ENCODE results near the gene RSKR.
"Not testable (repeated sequence)": the region's sequence is repeated elsewhere in the genome, so short reads cannot be mapped to it uniquely, and the experiment has no call there.

The RSKR gene

DNA sequence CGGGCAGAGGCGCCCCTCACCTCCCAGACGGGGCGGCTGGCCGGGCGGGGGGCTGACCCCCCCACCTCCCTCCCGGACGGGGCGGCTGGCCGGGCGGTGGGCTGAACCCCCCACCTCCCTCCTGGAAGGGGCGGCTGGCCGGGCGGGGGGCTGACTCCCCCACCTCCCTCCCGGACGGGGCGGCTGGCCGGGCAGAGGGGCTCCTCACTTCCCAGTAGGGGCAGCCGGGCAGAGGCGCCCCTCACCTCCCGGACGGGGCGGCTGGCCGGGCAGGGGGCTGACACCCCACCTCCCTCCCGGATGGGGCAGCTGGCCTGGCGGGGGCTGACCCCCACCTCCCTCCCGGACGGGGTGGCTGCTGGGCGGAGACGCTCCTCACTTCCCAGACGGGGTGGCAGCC, 10.0 kb downstream of the RSKR start:
- not testable (repeated sequence) for H3K4me3 Mint-ChIP-seq, H3K27me3 Mint-ChIP-seq, H3K9me3 Mint-ChIP-seq, H3K27ac Mint-ChIP-seq, H3K4me1 Mint-ChIP-seq, H3K36me3 Mint-ChIP-seq

DNA sequence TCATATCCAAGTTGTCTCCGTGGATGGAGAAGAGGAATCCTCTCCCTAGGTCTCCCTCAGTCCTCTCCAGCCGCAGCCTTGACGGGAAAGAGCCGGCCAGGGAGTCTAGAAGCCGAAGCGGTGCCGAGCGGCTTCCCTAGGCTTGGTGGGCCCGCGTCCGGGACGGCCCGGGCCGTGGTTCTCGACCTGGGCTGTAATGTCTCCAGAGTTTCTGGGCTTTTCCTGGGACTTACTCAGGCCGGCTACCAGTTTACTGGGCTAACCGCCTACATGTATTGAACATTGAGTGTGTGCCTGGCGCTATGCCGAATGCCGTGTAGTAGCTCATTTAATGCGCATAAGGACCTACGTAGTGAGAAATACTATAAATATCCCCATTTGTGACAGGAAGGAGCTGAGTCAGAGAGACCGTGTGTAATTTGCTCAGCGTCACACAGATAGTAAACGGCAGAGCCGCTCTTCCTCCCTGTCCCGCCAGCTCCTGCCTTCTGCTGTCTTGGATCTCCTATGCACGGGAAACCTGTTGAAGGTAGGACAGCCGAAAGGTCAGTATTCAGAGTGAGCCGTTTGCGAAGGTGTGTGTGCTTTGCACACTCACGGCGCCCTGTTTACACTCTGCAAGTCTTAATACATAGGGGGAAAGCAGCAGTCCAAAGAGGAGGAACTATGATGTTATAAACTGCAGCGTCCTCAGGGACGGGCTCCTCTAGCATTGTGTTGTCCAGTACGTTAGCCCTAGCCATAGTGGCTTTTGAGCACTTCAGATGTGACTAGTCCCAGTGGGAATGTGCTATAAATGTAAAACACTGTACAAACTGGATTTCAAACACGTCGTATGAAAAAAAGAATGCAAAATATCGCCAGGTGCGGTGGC, 14.4 kb downstream of the RSKR start:
- no peaks in the 10 kb centered on the region for H3K27me3 Mint-ChIP-seq
- no peaks in the 10 kb centered on the region for H3K36me3 Mint-ChIP-seq
- peak overlapping the region; percentile 94 for H3K27ac Mint-ChIP-seq
- no peaks in the 10 kb centered on the region for H3K9me3 Mint-ChIP-seq
- H3K4me1 Mint-ChIP-seq = peaks cover 22% of the 10 kb centered on the region
- peak overlapping the region; percentile 93 for H3K4me3 Mint-ChIP-seq

DNA sequence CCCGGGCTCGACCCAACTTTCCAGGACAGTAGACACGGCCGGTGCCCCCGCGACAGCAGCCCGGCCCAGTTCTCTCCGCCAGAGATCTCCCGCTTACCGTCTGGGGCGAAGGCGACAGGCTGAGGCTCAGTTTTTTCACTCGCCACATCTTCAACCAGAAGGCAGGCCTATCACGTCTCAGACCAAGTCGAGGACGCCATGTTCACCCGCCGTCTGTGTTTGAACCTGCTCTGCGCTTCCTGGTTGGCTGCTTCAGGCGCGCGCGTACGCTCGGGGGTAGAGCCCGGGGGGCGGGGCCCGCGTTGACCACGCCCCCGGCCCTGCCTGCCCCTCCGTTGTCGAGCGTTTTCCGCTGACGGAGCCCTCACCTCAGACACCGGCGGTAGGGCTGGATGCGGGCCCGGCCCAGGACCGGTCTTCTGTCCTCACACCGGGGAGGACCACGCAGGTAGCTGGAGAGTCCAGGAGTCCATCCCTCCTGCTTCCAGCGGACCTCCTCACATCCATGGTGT, 15.1 kb downstream of the RSKR start, which contains the start of gene SPAG5:
Gene SPAG5, minus strand, starts transcription at position 227 of the 512 bp plus-strand sequence. Its CDS starts 79 bp downstream, at position 148.
- Mint-ChIP-seq H3K27me3 (no peaks in the 10 kb centered on the region), H3K36me3 (no peaks in the 10 kb centered on the region), H3K9me3 (no peaks in the 10 kb centered on the region), H3K4me3 (peak within 1 kb of the TSS; percentile 93), H3K27ac (peak within 1 kb of the TSS; percentile 94), H3K4me1 (peaks cover 22% of the 10 kb centered on the region)

DNA sequence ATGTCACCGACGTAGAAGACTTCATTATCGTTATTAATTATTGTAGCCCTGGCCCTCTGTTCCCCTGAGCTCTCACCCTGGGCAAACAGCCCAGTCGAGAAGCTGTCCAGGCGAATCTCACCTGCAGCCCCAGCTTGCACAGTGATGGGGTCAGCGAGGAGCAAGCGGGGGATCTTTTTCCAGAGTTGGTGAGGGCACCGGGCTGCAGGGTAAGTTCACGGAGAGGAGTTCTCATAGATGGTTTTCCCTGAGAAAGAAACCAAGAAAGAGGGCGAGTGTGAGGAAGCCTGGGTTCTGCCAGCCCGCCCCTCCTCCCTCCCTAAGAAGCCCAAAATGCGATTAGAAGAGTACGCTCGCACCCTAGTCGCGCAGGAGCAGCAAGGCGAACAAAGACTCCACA, 15.6 kb downstream of the RSKR start:
- Mint-ChIP-seq H3K36me3 (no peaks in the 10 kb centered on the region), H3K27ac (peak overlapping the region; percentile 94), H3K9me3 (no peaks in the 10 kb centered on the region), H3K27me3 (no peaks in the 10 kb centered on the region), H3K4me3 (peak overlapping the region; percentile 93), H3K4me1 (peaks cover 22% of the 10 kb centered on the region)

DNA sequence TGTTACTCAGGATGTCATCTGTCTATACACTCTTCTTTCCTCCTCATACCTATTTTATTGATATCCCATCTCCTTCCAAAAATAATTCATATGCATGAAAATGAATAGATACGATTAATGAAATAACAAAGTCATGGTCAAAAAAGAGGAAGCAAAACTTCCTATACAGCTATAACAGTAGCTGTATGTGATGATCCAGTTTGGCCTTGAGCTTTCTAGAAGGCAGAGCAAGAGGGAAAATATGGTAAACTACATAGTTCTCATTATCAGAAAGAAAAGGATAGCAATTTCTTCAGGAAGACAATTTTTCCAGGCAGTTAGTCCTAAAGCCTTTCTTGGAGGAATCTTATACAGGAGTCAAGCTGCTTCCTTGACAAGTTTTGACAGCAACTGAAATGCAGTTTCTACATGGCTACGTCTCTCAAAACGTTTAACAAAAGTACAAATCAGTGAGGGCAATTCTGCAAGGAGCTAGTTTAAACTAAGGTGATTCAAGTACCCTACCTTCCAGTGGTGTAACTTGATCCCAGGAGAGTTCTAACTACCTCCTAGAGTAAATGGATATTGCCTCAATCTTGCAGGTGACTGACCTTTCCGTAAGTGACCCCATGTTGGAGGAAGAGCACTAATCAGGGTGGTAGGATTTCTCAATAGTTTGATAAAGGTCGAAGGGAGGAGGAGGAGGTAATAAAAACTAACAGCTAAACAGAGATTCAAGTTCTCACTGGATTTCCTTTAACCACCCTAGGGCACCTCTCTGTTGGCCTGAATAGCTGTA, 16.2 kb downstream of the RSKR start:
- H3K27ac Mint-ChIP-seq = peak overlapping the region; percentile 94
- peak overlapping the region; percentile 93 for H3K4me3 Mint-ChIP-seq
- no peaks in the 10 kb centered on the region for H3K36me3 Mint-ChIP-seq

DNA sequence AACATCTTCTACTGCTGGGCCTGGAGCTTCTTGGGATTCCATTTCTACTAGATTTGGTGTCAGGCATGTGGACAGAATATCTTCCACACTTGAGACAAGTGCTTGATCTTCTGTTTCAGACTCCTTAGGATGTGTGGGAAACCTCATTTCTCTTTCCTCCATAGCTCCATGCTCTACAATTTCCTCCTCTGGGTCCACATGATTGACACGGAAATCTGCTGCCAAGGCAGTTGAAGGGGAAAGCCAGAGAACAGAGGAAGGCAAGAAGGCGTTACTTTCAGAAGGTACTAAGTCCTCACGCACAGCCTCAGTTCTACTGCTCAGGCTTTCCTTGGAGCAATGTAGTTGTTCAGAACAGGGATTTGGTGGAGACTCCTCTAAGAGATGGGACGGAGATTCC, 21.7 kb downstream of the RSKR start:
- Mint-ChIP-seq H3K4me1 (no peaks in the 10 kb centered on the region), H3K9me3 (no peaks in the 10 kb centered on the region), H3K27me3 (no peaks in the 10 kb centered on the region), H3K36me3 (peaks cover 1% of the 10 kb centered on the region), H3K4me3 (no peak overlapping the region), H3K27ac (no peak overlapping the region)

More for the DNA sequence above, 16.2 kb downstream of the RSKR start:
- Mint-ChIP-seq H3K4me1 (peaks cover 22% of the 10 kb centered on the region), H3K9me3 (no peaks in the 10 kb centered on the region), H3K27me3 (no peaks in the 10 kb centered on the region)

DNA sequence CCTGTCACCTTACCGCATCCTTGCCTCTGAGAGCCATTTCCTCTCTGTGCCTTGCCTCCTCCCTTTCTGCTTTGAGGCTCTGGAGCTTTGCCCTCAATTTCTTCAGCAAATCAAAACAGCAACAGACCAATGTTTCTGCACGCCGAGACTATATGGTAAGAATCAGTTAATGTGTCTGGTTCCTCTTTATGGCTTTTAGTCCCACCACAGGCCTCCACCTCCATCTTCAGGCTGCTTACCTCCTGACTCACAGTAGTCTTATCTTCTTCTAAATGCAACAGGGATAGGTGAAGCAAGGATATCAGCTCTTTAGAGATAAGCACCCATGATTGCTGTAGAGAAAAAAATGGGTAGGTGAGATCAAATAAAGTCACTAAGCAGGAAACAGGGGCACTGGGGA, 28.1 kb downstream of the RSKR start:
- H3K36me3 Mint-ChIP-seq = peaks cover 4% of the 10 kb centered on the region
- no peaks in the 10 kb centered on the region for H3K9me3 Mint-ChIP-seq
- H3K4me3 Mint-ChIP-seq = no peak overlapping the region
- no peaks in the 10 kb centered on the region for H3K4me1 Mint-ChIP-seq
- H3K27me3 Mint-ChIP-seq = no peaks in the 10 kb centered on the region
- H3K27ac Mint-ChIP-seq = no peak overlapping the region

DNA sequence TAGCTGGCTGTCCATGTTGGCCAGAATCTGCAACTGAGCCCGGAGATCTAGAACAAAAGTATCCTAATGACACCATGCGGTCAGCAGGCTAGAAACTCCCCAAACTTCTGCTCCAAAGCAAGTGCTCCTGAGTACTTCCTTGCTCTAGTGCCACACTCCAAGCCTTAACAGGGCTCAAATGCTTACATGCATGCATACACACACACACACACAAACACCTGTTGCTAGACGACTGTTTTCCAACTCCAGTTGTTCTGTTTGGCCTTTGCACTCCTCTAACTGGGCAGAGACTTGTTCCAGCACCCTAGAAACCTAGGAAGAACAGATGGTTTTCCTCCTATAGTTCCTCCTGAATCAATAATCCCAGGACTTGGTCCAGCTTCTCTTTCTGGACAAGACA, 29.6 kb downstream of the RSKR start:
- Mint-ChIP-seq H3K27ac (no peak overlapping the region), H3K9me3 (no peaks in the 10 kb centered on the region), H3K36me3 (peaks cover 4% of the 10 kb centered on the region), H3K4me1 (no peaks in the 10 kb centered on the region), H3K27me3 (no peaks in the 10 kb centered on the region), H3K4me3 (no peak overlapping the region)

DNA sequence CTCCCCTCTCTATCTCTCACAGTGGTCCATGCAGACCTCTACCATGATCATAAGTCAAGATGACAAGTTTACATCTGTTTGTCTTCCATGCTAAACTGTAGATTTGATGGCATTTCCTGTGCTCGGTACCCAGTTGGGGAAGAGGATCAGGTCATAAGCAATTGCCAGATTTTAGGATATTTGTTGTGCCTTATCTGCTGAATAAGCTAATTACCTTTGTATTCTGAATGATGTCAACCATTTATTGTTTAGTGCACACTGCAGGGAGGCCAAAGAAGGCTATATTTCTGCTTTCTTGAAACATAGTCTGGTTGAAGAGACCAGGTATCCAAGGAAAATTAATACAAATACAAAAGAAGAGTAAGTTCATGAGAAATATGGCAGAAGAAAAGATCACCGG, 31.5 kb downstream of the RSKR start:
- no peak overlapping the region for H3K4me3 Mint-ChIP-seq
- H3K27ac Mint-ChIP-seq = no peak overlapping the region
- no peaks in the 10 kb centered on the region for H3K9me3 Mint-ChIP-seq
- H3K27me3 Mint-ChIP-seq = no peaks in the 10 kb centered on the region
- H3K36me3 Mint-ChIP-seq = peaks cover 2% of the 10 kb centered on the region
- H3K4me1 Mint-ChIP-seq = no peaks in the 10 kb centered on the region

DNA sequence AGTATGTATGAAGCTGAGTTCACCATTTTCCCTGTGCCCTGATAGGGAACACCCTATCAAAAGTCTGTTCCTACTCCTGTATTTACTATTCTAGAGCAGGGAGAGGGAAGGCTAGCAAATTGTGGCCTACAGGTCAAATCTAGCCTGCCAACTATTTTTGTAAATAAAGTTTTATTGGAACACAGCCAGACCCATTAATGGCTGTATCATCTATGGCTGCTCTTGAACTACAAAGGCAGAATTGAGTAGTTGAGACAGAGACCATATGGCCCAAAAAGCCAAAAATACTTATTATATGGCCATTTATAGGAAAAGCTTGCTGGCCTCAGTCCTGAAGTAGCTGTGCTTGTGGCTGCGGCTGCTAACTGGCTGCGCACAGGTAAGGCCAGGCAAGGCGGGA, 33.0 kb downstream of the RSKR start:
- Mint-ChIP-seq H3K9me3 (no peaks in the 10 kb centered on the region), H3K4me1 (peaks cover 13% of the 10 kb centered on the region), H3K27me3 (no peaks in the 10 kb centered on the region), H3K36me3 (peaks cover 2% of the 10 kb centered on the region), H3K4me3 (no peak overlapping the region), H3K27ac (no peak overlapping the region)

DNA sequence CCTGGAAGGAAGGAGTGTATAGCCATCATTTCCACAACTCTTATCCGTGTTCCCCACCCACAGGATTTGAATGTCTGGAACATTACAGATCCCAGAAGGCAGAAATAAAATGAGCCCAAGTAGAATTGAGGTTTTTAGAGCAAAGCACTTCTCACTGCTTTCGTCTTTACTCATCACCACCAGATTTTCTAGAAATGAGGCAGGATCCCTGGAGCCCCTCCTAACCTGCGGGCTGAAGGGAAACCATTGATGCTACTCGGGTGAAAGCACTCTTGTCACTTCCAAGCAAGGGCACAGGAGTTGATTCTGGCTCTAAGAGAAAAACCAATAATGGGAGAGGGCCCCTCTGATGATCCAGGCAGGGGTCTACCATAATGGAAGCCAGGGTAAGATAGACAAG, 34.5 kb downstream of the RSKR start:
- H3K4me3 Mint-ChIP-seq = no peak overlapping the region
- H3K27me3 Mint-ChIP-seq = no peaks in the 10 kb centered on the region
- H3K9me3 Mint-ChIP-seq = no peaks in the 10 kb centered on the region
- no peaks in the 10 kb centered on the region for H3K36me3 Mint-ChIP-seq
- no peak overlapping the region for H3K27ac Mint-ChIP-seq
- H3K4me1 Mint-ChIP-seq = peaks cover 21% of the 10 kb centered on the region

DNA sequence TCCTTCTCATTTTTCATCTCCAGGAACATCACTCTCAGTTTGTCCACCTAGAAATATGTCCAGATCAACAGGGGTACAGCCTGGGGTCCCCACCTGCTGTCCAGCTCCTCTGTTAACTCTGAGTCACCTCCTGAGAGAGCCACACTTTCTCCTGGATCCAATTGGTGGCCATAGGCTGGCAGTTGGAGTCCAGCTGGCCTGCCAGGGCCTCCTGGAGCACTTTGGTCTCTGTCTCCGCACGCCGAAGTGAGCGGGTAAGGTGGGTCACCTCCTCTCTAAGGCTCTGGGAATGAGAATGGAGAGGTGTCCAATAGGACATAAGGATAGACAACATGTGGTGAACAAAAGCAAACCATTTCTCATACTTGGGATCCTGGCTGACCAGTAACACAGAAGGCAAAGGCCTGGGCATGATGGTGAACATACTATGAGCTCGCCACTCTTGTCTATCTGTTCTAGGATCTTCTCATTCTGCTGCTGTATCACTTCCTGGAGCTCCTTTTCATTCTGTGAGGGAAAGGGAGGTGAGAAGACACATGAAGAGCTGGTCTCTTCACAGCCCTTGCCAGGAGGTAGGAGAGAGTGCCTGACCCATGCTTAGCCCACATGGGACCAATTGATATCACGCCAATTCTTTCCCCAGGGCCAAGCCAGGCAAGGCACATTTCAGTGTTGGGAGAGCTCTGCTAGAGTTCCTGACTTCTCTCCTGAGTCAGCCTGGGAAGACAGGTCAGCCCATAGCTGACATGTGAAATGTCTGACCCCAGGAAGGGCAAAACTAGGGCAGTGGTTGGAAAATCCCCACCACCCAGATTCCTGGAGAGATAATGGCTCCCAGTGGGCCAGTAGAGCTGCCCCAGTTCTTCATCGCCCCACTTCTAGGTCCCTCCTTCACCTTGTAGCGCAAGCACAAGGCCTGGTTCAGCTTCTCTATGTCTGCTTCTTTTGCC, 35.5 kb downstream of the RSKR start:
- peaks cover 2% of the 10 kb centered on the region for H3K36me3 Mint-ChIP-seq
- H3K9me3 Mint-ChIP-seq = no peaks in the 10 kb centered on the region
- H3K4me1 Mint-ChIP-seq = peaks cover 26% of the 10 kb centered on the region
- no peak overlapping the region for H3K4me3 Mint-ChIP-seq
- no peak overlapping the region for H3K27ac Mint-ChIP-seq
- no peaks in the 10 kb centered on the region for H3K27me3 Mint-ChIP-seq

DNA sequence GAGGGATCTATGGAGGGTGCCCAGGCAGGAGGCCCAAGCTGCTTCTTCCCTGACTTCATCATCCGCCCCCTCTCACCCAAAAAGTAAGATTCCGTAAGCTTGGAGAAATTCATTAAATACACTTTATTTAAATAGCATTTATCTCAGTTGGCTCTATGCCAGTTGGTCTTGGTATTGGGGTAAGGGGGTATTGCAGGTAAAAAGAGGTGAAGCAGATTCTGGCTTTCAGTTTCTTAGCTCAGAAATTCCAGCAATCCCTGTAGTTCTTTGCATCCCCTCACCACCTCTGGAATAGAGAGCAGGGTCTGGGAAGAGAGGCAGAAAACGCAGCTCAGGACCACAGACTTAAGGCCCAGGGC, 36.5 kb downstream of the RSKR start:
- Mint-ChIP-seq H3K4me1 (peaks cover 35% of the 10 kb centered on the region), H3K36me3 (peaks cover 2% of the 10 kb centered on the region), H3K9me3 (no peaks in the 10 kb centered on the region), H3K27me3 (no peaks in the 10 kb centered on the region), H3K4me3 (no peak overlapping the region), H3K27ac (no peak overlapping the region)

DNA sequence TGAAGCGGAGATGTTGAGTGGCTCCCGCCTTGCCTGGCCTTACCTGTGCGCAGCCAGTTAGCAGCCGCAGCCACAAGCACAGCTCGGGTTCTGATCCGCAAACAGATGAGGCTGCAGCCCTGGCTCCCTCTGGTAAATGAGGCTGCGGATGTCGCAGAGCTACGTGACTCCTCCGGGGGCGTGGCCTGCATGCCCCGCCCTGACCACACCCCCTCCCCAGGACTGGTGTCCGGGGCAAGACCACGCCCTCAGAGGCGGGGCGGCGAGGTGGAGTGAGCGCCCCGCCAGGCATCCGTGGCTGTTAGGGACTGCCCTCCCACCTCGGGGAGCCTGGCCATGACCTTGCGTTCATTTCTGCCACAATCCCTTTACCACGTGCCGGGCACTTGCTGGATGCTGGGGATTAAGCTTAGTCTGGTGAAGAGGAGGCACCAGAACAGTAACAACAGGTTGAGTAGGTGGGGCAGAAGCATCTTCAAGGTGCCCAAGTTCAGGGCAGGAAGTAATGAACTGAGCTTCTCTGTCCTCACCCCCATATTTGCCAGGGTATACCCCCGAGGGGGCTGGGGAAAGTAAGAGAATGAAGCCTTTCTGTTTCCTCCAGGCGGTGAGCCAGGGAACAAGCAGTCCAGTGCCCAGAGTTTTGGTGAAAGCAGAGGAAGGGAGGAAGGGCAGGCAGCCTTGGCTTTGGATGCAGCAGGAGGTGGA, 37.1 kb downstream of the RSKR start, which contains the start of gene ALDOC:
Gene ALDOC, minus strand, starts transcription at position 138 of the 708 bp plus-strand sequence. CDS start 1,363 bp downstream, outside the sequence.
- peak within 1 kb of the TSS; percentile 79 for H3K27ac Mint-ChIP-seq
- peaks cover 41% of the 10 kb centered on the region for H3K4me1 Mint-ChIP-seq
- no peaks in the 10 kb centered on the region for H3K27me3 Mint-ChIP-seq
- peaks cover 2% of the 10 kb centered on the region for H3K36me3 Mint-ChIP-seq
- H3K4me3 Mint-ChIP-seq = peak within 1 kb of the TSS; percentile 83
- H3K9me3 Mint-ChIP-seq = no peaks in the 10 kb centered on the region

All from activated naive CD4-positive, alpha-beta T cell treated with anti-CD3 and anti-CD28 coated beads, Interleukin-2, amount 50 U/mL, for 24 hours (primary cell).